Fibroblast of the aortic adventitia (primary cell): ENCODE results near the gene LANCL2. TPM values are rescaled to one million over a fixed set of nuclear protein-coding genes. Genes with fewer than 3 reads are reported as not detected.
A peak's percentile ranks its signal among the peaks of the same experiment; 100 is the strongest.

ENCODE experiments used
- DNase-seq: peaks from one replicate; pipeline ENCODE4 v3.0.0-alpha.2; 2010; ENCODE audit warnings: low read depth
- H3K4me3 ChIP-seq: 2 replicates; pipeline ENCODE4 v1.5.1; 2011; ENCODE audit warnings: low read depth, mild to moderate bottlenecking, control low read depth, low read length, moderate library complexity
- total RNA-seq: library from RNA; depleted of rRNA; stranded (reverse); fragments of >200 nt; gene quantifications from 2 replicates; pipeline ENCODE4 v1.2.3, GENCODE V29; 2012; ENCODE audit warnings: low replicate concordance
- TF ChIP-seq, protein P1 (sequence below): IDR thresholded peaks from 2 replicates; pipeline ENCODE4 v1.5.1; 2011; ENCODE audit warnings: mild to moderate bottlenecking, low read length, control low read depth, inconsistent platforms; ENCODE audit not compliant: insufficient read depth

Gene LANCL2
- total RNA-seq, 1 donor: 14.6 TPM

DNA sequence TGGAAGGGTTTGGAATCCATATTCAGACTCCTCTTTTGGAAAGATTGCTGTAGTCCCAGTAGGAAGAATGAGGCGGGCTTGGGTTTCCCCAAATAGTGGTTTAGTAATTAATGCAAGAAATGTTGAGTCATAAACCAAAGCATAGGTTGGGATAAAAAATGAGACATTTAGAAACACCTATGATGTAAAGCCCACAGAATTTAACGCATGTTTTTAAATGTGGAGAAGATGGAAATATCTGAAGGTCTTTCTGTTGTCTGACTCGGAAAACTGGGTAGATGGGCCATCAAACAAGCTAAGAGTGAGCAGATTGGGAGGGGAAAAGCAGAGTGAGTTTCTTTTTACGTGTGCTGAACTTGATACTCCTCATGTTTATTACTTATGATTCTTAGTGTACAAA is 62.2 kb downstream of the LANCL2 start:
- no peak for DNase-seq
- TF ChIP-seq, protein P1, sequence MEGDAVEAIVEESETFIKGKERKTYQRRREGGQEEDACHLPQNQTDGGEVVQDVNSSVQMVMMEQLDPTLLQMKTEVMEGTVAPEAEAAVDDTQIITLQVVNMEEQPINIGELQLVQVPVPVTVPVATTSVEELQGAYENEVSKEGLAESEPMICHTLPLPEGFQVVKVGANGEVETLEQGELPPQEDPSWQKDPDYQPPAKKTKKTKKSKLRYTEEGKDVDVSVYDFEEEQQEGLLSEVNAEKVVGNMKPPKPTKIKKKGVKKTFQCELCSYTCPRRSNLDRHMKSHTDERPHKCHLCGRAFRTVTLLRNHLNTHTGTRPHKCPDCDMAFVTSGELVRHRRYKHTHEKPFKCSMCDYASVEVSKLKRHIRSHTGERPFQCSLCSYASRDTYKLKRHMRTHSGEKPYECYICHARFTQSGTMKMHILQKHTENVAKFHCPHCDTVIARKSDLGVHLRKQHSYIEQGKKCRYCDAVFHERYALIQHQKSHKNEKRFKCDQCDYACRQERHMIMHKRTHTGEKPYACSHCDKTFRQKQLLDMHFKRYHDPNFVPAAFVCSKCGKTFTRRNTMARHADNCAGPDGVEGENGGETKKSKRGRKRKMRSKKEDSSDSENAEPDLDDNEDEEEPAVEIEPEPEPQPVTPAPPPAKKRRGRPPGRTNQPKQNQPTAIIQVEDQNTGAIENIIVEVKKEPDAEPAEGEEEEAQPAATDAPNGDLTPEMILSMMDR: no peak
- H3K4me3 ChIP-seq: no peak overlapping the region

DNA sequence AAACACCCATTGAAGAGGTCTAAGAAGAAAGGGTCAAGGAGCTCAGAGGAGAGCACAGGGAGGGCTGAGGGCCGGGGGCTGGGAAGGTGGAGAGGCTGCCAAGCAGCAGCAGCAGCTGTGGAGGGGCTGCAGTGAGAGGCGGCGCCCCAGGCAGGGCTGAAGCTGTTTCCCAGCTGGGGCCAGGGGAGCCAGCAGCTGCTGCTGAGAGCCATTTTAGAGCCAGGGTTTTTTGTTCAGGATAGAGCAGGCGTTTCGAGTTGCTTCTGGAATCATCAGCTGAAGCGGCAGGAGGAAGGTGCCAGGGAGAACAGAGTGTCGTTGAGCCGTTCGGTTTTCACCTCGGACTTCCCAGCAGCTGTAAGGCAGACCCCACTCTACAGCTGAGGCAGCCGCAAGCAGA is 62.7 kb downstream of the LANCL2 start:
- TF ChIP-seq, protein P1: no peak
- DNase-seq: no peak

DNA sequence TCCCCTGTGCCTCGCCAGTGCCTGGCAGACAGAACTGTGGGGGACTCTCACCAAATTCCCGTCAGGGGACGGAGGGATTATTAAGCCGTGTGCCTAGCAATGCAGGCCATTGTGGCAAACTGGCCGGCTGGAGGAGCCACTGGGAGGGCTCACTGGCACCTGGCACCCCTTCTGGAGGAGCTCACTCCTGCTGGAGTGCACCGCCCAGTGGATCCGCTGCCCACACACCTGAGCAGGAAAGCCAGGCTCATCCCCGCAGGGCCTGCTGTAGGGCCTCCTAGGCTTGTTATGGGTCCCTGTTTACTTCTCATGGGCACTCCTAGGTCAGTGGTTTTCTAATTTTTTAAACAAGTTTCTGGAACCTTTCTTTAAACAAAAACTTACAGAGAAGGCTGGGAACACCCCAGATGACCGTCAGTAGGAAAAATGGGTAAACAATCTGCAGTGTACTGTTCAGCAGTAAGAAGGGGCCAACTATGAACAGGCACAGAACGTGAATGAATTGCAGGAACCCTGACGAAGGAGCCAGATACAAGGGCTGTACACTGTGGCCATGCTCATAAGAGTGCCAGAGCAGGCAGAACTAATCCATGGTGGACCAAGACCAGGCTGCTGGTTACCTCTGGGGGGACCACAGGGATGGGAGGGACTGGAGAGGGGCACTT is 64.8 kb downstream of the LANCL2 start:
- DNase-seq: no peak
- H3K4me3 ChIP-seq: no peak overlapping the region
- TF ChIP-seq, protein P1: no peak

More for the DNA sequence above, 62.7 kb downstream of the LANCL2 start:
- no peak overlapping the region for H3K4me3 ChIP-seq

DNA sequence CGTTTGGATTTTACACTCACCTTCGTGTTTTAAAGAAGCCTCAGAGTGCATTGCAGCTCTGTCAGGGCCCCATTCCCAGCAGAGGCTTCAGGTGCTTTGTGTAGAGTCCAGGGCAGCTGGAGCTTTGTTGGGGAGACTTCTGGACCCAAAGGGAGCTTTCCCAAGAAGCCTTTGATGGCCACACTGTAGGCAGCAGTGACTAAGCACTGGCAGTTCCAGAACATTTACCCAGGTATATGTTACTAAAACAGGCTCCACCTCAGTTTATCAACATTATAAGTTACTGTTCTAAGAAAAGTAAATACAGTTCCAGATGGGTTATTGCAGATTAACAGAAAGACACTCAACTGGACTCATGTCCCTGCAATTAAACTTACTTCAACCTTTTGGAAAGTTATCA is 66.8 kb downstream of the LANCL2 start:
- TF ChIP-seq, protein P1: no peak
- no peak overlapping the region for H3K4me3 ChIP-seq
- no peak for DNase-seq

DNA sequence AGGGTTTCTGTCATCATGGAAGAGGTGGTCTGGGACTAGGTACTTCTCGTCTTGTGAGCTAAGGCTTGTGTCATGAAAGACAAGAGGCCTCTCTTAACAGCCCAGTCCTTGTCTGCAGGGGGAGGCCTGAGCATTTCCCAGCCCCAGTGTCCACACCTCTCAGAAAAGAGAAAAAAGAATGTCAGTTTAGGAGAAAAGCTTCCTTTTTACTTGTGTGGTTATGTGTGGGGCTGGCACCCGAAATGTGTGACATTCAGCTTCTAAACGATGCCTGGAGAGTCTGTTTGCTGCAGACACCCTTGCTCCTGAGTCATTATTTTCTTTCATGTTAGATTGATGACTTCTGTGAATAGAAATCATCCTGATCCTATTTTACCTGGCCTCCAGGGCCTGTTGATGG is 67.4 kb downstream of the LANCL2 start:
- DNase-seq: no peak
- TF ChIP-seq, protein P1: no peak
- no peak overlapping the region for H3K4me3 ChIP-seq

DNA sequence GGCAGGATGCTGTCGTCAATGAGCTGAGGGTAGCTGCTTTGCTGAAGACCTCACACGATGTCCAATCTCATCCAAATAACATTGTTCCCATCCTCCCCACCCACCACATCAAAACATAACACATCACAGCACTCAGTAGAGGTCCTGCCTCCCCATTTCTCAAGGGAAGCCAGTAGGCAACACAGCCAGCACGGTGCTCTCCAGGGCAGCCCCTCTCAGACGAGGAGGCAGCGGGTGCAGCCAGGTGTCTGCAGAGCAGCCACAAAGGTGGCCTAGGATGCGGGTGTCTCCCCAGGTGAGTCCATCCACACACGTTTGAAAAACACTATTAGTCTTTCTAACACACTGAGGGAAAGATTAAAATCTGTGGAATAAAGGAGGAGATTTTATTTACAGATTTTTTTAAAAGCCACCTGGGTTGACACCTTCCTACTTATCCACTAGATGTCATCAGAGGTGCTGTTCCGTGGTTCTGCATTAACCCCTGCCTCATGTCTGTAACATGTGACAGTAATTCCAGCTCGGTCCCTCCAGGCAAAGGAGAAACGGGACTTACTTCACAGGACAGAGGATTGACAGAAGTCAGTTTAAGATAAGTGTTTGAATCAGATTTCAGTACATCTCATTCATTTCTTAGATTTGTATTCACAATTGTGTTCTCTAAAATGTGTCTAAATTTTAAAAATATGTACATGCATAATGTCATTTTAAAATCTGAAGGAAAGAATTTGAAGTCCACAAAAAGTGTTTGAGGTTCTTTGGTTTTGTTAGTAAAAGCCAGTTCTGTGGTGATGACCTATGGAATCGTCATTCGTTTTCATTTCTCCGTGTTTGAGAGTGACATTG is 68.0 kb downstream of the LANCL2 start:
- peak; percentile 50 for DNase-seq
- no peak overlapping the region for H3K4me3 ChIP-seq
- TF ChIP-seq, protein P1: peak; percentile 49
